ENCODE data around the gene KIAA0513. TPM values are rescaled to one million over a fixed set of nuclear protein-coding genes. Genes with fewer than 3 reads are reported as not detected.

The KIAA0513 gene, protein sequence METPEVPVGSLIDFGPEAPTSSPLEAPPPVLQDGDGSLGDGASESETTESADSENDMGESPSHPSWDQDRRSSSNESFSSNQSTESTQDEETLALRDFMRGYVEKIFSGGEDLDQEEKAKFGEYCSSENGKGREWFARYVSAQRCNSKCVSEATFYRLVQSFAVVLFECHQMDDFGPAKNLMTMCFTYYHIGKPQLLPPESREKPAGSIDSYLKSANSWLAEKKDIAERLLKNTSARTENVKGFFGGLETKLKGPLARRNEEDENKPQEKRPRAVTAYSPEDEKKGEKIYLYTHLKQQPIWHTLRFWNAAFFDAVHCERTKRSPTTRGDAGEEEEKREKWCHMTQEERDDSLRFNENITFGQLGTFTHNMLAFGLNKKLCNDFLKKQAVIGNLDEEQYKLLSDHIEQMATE
- polyA plus RNA-seq (2013, experiment 1 of 2) = 5.4 TPM
- 4.8 TPM for polyA plus RNA-seq (2013, experiment 2 of 2)

DNA sequence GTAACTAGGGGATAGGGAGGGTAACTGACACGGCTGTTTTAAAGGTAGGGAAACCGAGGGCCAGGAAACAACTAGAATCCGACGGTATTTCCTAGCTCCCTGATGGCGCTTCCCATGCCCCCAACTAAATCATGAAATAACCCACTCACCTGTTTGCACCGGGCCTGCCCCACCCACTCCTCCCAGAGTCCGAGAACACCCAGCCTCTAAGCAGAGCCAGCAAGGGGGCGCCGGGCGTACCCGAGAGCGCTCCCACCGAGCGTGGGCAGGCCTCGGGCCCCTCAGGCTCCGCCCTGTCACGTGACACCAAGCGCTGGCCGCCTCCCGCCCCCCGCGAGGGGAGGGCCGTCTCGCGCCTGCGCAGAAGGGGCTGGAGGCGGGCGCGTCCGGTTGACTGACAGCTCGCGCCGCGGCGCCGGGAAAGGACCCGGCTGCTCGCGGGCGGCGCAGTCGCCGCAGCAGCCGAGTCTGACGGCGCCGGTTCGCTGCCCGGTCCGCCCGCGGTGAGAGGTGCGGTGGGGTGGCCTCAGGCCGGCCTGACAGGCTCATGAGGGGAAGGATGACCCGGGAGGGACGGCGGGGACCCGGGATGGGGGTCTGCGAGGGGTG is at the start of gene KIAA0513:
KIAA0513 (plus strand) TSS at position 447 of the 609 bp plus-strand sequence. CDS start 39,277 bp downstream, outside the sequence.
- Histone ChIP-seq H3K4me1 (ENCODE audit: insufficient read depth, low read length) (peaks cover 11% of the 10 kb centered on the region; the same call in 1 of the 2 replicates), H3K27ac (ENCODE audit: low read depth, low read length) (no peak within 1 kb of the TSS), H3K9me3 (ENCODE audit: insufficient read depth, low read depth, low read length) (no peaks in the 10 kb centered on the region), H3K36me3 (ENCODE audit: insufficient read depth, low read length) (no peaks in the 10 kb centered on the region), H3K4me3 (ENCODE audit: low read length) (peak within 1 kb of the TSS; percentile 65), H3K9ac (ENCODE audit: low read depth, low read length) (peak within 1 kb of the TSS; percentile 45), H3K27me3 (ENCODE audit: insufficient read depth, low read length) (peaks cover 13% of the 10 kb centered on the region)
- under 1% methylated on average over 59 of the region's 59 CpGs for WGBS

DNA sequence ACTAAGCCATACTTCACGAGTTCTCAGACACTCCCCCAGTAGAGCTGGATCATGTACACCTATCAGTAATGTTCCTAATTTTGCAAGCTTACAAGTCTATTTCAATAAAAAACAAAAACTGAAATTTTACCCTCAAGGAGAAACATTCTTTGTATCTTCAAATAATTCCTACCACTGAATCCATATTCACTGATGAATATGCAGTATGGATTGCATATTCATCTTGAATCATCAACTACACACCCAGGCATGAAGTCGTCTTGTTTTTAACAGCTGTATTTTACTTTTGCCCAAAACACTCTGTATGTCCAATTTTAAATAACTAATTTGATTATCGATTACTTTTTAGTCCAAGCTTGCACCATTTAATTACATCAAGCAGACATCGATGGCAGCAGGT is 48.1 kb upstream of the KIAA0513 start:
- H3K9ac ChIP-seq (ENCODE audit: low read depth, low read length) = no peak overlapping the region
- no peak overlapping the region for H3K27ac ChIP-seq (ENCODE audit: low read depth, low read length)
- H3K9me3 ChIP-seq (ENCODE audit: insufficient read depth, low read depth, low read length) = no peaks in the 10 kb centered on the region
- no peaks in the 10 kb centered on the region for H3K4me1 ChIP-seq (ENCODE audit: insufficient read depth, low read length)
- no peaks in the 10 kb centered on the region for H3K27me3 ChIP-seq (ENCODE audit: insufficient read depth, low read length)
- H3K36me3 ChIP-seq (ENCODE audit: insufficient read depth, low read length) = peaks cover 71% of the 10 kb centered on the region
- no peak overlapping the region for H3K4me3 ChIP-seq (ENCODE audit: low read length)
- WGBS = 97% methylated on average over 4 of the region's 4 CpGs

DNA sequence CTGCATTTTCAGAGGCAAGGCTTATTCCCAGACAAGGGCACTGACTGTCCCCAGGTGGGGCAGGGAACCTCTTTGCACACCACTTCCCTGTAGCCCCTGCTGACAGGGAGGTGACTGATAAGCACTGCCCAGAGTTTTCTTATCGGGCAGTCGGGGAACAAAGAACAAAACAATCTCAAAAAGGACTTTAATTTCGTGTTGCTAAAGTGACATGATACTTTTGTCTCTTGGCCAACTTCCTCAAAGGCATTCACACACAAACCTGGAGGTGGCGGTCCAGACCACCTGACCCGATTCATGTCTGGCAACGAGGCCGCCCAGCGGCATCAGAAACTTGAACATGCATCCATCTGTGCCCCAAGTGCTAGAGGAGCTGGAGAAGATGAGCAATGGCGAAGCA is 45.2 kb upstream of the KIAA0513 start:
- no peaks in the 10 kb centered on the region for H3K27me3 ChIP-seq (ENCODE audit: insufficient read depth, low read length)
- H3K4me1 ChIP-seq (ENCODE audit: insufficient read depth, low read length) = no peaks in the 10 kb centered on the region
- H3K27ac ChIP-seq (ENCODE audit: low read depth, low read length) = no peak overlapping the region
- no peaks in the 10 kb centered on the region for H3K9me3 ChIP-seq (ENCODE audit: insufficient read depth, low read depth, low read length)
- H3K9ac ChIP-seq (ENCODE audit: low read depth, low read length) = no peak overlapping the region
- H3K36me3 ChIP-seq (ENCODE audit: insufficient read depth, low read length) = peaks cover 59% of the 10 kb centered on the region
- 96% methylated on average over 9 of the region's 9 CpGs for WGBS
- no peak overlapping the region for H3K4me3 ChIP-seq (ENCODE audit: low read length)

DNA sequence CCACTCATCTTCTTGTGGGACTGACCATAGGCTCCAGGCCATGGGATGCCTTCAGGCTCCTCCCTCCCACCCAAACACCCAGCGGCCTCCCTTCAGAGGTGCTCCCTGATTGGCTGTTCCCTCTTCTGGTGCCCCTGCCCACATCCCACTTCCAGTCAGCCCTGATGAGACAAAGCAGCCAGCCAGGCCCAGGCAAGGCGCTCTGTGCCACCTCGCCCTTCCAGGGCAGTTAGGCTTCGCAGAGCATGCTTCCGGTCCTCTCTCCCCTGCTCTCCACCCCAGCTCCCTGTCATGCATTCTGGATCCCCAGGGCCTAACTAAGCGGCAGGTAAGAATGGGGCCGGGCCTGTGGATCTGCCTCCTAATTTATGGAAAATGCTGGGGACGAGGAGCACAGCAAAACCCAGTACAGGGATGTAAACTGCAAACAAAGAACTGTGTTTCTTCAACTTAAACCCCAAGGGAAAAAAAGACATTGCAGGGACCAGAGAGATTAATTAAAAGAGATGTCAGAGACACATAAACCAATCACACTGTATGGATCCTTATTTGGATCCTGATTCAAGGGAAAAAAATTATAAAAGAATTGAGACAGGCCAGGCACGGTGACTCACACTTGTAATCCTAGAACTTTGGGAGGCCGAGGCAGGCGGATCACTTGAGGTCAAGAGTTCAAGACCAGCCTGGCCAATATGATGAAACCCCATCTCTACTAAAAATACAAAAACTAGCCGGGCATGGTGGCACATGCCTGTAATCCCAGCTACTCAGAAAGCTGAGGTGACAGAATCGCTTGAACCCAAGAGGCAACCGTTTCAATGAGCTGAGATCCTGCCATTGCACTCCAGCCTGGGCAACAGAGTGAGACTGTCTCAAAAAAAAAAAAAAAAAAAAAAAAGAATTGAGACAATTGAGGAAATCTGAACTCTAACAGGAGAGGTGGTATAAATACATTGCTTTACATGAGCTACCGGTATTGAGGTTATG is 42.2 kb upstream of the KIAA0513 start:
- no peak overlapping the region for H3K9ac ChIP-seq (ENCODE audit: low read depth, low read length)
- H3K4me3 ChIP-seq (ENCODE audit: low read length) = no peak overlapping the region
- H3K4me1 ChIP-seq (ENCODE audit: insufficient read depth, low read length) = no peaks in the 10 kb centered on the region
- H3K27ac ChIP-seq (ENCODE audit: low read depth, low read length) = no peak overlapping the region
- H3K36me3 ChIP-seq (ENCODE audit: insufficient read depth, low read length) = peaks cover 65% of the 10 kb centered on the region
- H3K27me3 ChIP-seq (ENCODE audit: insufficient read depth, low read length) = no peaks in the 10 kb centered on the region
- H3K9me3 ChIP-seq (ENCODE audit: insufficient read depth, low read depth, low read length) = no peaks in the 10 kb centered on the region
- WGBS = 94% methylated on average over 15 of the region's 15 CpGs

DNA sequence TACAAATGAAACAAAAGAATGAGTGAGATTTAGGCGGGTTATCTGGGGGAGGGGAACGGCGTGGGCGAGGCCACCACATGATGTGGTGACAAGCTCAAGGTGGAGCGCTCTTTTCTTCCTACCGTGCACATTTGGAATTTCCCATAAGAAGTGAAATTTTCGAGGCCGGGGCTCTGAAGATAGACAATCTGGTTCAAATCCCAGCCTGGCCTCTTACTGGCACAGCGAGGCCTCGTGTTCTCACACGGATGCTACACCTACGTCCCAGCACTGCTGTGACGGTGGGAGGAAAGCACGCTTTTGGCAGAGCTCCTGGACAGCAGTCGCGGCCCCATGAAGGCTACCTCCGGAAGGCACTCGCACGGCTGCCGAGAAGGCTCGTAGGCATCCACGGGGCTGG is 41.5 kb upstream of the KIAA0513 start:
- 96% methylated on average over 22 of the region's 22 CpGs for WGBS
- H3K27ac ChIP-seq (ENCODE audit: low read depth, low read length) = no peak overlapping the region
- H3K4me1 ChIP-seq (ENCODE audit: insufficient read depth, low read length) = no peaks in the 10 kb centered on the region
- peaks cover 65% of the 10 kb centered on the region for H3K36me3 ChIP-seq (ENCODE audit: insufficient read depth, low read length)
- H3K27me3 ChIP-seq (ENCODE audit: insufficient read depth, low read length) = no peaks in the 10 kb centered on the region
- no peak overlapping the region for H3K4me3 ChIP-seq (ENCODE audit: low read length)
- no peaks in the 10 kb centered on the region for H3K9me3 ChIP-seq (ENCODE audit: insufficient read depth, low read depth, low read length)
- no peak overlapping the region for H3K9ac ChIP-seq (ENCODE audit: low read depth, low read length)

DNA sequence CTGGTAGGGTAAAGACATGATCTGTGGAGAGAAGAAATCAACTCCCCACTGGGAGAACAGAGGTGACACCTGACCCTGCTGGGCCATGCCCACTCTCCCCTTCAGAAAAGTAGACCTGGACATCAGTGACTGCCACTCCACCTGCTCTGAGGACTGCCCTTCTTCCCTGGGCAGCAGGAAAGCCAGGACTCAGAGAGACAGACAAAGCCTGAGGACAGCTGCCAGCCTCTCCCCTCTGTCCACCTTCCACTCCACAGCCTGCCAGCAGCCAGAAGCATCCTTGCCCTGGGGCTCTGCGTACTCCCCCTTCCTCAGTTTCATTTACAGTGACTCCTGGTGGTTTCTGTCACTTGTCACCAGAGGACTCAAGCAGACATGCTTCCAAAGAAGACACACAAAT is 40.7 kb upstream of the KIAA0513 start:
- no peaks in the 10 kb centered on the region for H3K9me3 ChIP-seq (ENCODE audit: insufficient read depth, low read depth, low read length)
- H3K36me3 ChIP-seq (ENCODE audit: insufficient read depth, low read length) = peaks cover 58% of the 10 kb centered on the region
- H3K4me3 ChIP-seq (ENCODE audit: low read length) = no peak overlapping the region
- 95% methylated on average over 1 of the region's 1 CpG for WGBS
- no peak overlapping the region for H3K9ac ChIP-seq (ENCODE audit: low read depth, low read length)
- H3K27me3 ChIP-seq (ENCODE audit: insufficient read depth, low read length) = no peaks in the 10 kb centered on the region
- no peak overlapping the region for H3K27ac ChIP-seq (ENCODE audit: low read depth, low read length)
- no peaks in the 10 kb centered on the region for H3K4me1 ChIP-seq (ENCODE audit: insufficient read depth, low read length)

DNA sequence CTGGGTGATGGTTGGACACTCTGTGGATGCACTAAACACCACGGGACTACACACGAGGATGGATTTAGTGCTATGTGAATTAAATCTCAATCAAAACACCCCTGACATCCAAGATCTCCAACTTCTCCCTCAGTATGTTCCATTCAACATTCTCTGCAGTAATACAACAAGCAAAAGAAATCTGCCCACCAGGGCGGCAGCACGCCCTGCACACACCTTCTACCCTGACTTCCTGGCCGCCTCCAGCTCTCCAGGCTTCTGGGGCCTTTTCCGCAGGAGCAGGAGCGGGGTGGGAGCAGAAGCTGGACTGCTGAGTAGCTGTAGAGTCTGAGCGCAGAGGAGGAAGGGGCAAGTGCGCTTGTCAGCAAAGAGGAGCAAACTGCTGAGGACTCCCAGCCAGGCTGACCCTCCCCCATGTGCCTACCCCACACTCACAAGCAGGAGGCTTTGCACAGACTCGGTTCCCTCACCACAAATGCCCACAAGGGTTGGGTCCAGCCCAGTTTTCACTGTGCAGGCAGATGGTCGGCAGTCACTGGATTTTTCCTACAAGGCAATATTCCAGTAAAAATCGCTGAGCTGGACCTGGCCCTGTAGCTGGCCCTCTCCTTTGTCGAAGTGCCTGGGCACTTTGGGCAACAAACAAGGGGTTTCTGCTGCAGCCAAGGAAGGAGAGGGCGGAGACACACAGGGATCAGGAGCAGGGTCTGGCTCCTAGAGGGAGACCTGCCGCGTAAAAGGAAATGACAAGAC is 39.1 kb upstream of the KIAA0513 start:
- peaks cover 61% of the 10 kb centered on the region for H3K36me3 ChIP-seq (ENCODE audit: insufficient read depth, low read length)
- WGBS = 94% methylated on average over 16 of the region's 16 CpGs

DNA sequence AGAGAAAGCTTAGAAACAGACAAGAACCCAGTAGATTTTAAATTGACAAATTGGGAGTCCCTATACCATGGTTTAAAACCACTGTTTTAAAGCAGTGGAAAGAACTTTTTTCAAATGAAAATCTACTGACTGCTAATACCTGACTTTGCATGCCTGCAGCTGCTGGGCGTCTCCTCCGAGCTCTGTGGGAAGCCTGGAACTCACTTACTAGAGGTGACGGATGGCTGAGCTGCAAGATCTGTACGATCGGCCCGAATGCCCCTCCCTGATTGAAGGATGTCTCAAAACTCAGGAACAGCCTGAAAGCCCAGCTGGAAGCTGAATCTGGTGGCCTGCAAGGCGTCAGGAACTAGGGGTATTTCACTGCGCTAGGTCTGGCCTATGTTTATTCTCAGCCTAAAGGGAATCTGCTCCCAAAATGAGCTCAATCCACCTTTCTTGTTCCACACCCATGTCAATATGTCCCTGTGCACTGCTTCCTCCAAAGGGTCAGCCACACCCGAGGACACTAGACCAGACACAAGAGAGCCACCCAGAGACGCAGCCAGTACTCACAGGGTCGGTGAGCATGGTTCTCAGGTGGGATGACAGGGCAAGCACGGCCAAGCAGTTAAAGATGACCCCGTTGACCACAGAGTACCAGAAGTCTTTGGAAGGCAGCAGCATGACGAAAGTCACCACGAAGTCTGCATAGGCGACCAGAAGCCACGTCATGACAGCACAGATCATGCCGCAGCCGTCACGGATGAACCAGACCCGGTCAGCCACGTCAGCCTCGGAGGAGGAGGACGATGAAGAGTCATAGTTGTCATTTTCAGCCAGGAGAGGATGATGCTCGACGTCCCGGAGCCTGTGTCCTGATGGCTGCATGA is 37.6 kb upstream of the KIAA0513 start:
- H3K9me3 ChIP-seq (ENCODE audit: insufficient read depth, low read depth, low read length) = no peaks in the 10 kb centered on the region
- H3K36me3 ChIP-seq (ENCODE audit: insufficient read depth, low read length) = peaks cover 71% of the 10 kb centered on the region
- no peak overlapping the region for H3K4me3 ChIP-seq (ENCODE audit: low read length)
- H3K27ac ChIP-seq (ENCODE audit: low read depth, low read length) = no peak overlapping the region
- no peaks in the 10 kb centered on the region for H3K27me3 ChIP-seq (ENCODE audit: insufficient read depth, low read length)
- 85% methylated on average over 27 of the region's 27 CpGs for WGBS
- no peak overlapping the region for H3K9ac ChIP-seq (ENCODE audit: low read depth, low read length)
- H3K4me1 ChIP-seq (ENCODE audit: insufficient read depth, low read length) = no peaks in the 10 kb centered on the region

More for the DNA sequence above, 39.1 kb upstream of the KIAA0513 start:
- Histone ChIP-seq H3K9ac (ENCODE audit: low read depth, low read length) (no peak overlapping the region), H3K4me3 (ENCODE audit: low read length) (no peak overlapping the region), H3K27ac (ENCODE audit: low read depth, low read length) (no peak overlapping the region), H3K9me3 (ENCODE audit: insufficient read depth, low read depth, low read length) (no peaks in the 10 kb centered on the region), H3K4me1 (ENCODE audit: insufficient read depth, low read length) (no peaks in the 10 kb centered on the region), H3K27me3 (ENCODE audit: insufficient read depth, low read length) (no peaks in the 10 kb centered on the region)

DNA sequence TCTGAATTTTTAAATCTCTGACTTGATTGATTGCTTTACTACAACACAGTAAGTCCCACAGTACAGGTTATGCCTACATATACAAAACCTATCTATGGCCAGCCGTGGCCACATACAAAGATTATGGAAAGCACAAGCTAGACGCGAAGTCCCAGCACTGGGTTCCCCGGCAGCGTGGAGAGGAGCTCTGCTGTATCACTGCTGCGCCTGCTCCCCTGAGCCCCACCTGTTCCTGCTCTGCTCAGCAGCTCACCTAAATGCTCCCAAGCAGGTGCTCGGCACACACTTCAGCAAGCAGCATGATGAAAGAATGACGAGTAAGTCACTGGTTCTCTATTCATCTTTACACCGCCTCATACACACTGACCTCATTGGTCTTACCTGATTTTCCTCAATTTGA is 36.8 kb upstream of the KIAA0513 start:
- Histone ChIP-seq H3K9ac (ENCODE audit: low read depth, low read length) (no peak overlapping the region), H3K4me1 (ENCODE audit: insufficient read depth, low read length) (no peaks in the 10 kb centered on the region), H3K9me3 (ENCODE audit: insufficient read depth, low read depth, low read length) (no peaks in the 10 kb centered on the region), H3K4me3 (ENCODE audit: low read length) (no peak overlapping the region), H3K27ac (ENCODE audit: low read depth, low read length) (no peak overlapping the region), H3K36me3 (ENCODE audit: insufficient read depth, low read length) (peaks cover 72% of the 10 kb centered on the region), H3K27me3 (ENCODE audit: insufficient read depth, low read length) (no peaks in the 10 kb centered on the region)
- WGBS = 95% methylated on average over 9 of the region's 9 CpGs

DNA sequence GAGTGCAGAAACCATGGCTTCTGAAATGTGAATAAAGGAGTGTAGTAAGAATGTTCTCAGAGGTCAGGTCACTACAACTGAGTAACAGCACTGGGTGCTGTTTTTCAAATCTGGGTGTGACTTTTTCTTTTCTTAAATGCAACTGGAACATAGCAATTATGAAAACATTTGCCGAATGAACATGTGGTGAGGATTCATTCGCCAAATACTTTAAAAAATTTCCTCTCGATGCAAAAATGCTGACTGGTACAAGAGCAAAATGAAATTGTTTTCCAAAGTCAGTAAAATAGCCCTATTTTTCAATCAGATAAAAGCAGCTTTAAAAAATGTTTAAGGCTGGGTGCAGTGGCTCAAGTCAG is 34.9 kb upstream of the KIAA0513 start:
- no peaks in the 10 kb centered on the region for H3K4me1 ChIP-seq (ENCODE audit: insufficient read depth, low read length)
- no peaks in the 10 kb centered on the region for H3K9me3 ChIP-seq (ENCODE audit: insufficient read depth, low read depth, low read length)
- peaks cover 59% of the 10 kb centered on the region for H3K36me3 ChIP-seq (ENCODE audit: insufficient read depth, low read length)
- no peak overlapping the region for H3K4me3 ChIP-seq (ENCODE audit: low read length)
- no peak overlapping the region for H3K9ac ChIP-seq (ENCODE audit: low read depth, low read length)
- no peak overlapping the region for H3K27ac ChIP-seq (ENCODE audit: low read depth, low read length)
- no peaks in the 10 kb centered on the region for H3K27me3 ChIP-seq (ENCODE audit: insufficient read depth, low read length)
- WGBS = 94% methylated on average over 3 of the region's 3 CpGs
